HepG2 (cell line): ENCODE results near the gene ZFP69B. TPM values are rescaled to one million over a fixed set of nuclear protein-coding genes. Genes with fewer than 3 reads are reported as not detected.

Experiments used
- ATAC-seq: fragments of 200-7000 bp; cut with Tn5 transposase; 3 replicates; pipeline ENCODE4 v1.9.1; 2020; ENCODE audit warnings: mild to moderate bottlenecking, moderate library complexity
- BruUV-seq: library from RNA; stranded (reverse); fragments of 400-500 nt; replicated peaks from 2 replicates; lab custom pipeline; 2021; lab: Mats Ljungman, UMichigan
- CTCF ChIA-PET: fragments of 300-600 bp; formaldehyde crosslinking; extraction: SDS; loops from one replicate; lab custom pipeline; 2021; ENCODE audit warnings: low total read pairs, inconsistent platforms, low intra/inter-chr PET ratio; lab: Yijun Ruan, JAX
- POLR2A ChIA-PET: fragments of 350-600 bp; sonication (Branson Sonifier 250); formaldehyde crosslinking; loops from one replicate; lab custom pipeline; 2020; ENCODE audit warnings: antibody characterized with exemption, inconsistent platforms; lab: Yijun Ruan, JAX
- DNase-seq: peaks from one replicate; pipeline ENCODE4 v3.0.0-alpha.2; 2015; ENCODE audit warnings: low spot score
- FAIRE-seq: peaks from 3 replicates; lab custom pipeline; 2011; peaks lifted over from hg19 to GRCh38; lab: Jason Lieb, UNC
- H2AFZ ChIP-seq: one replicate; pipeline ENCODE4 v1.6.1; 2011; ENCODE audit warnings: low read length, inconsistent platforms
- H3K27ac ChIP-seq: fragments of 300-600 bp; 3 replicates; pipeline ENCODE4 v1.8.0; 2011; ENCODE audit warnings: mixed run types, mild to moderate bottlenecking, mixed read lengths, low read length, inconsistent platforms; ENCODE audit not compliant: insufficient read depth; ENCODE audit errors: extremely low read length
- H3K27me3 ChIP-seq, 2 experiments: fragments of 200-600 bp in 1 of 2; 2 replicates in 1 of 2; 3 replicates in 1 of 2; pipeline versions ENCODE4 v1.6.0 to v1.8.0; 2011; ENCODE audit warnings: low read length in 2 of 2, mild to moderate bottlenecking in 2 of 2, moderate library complexity in 2 of 2, inconsistent platforms in 1 of 2; ENCODE audit not compliant: insufficient read depth in 2 of 2, control insufficient read depth in 1 of 2
- H3K36me3 ChIP-seq, 2 experiments: fragments of 200-600 bp in 1 of 2; replicated peaks in 1 of 2; 2 replicates in 1 of 2; 3 replicates in 1 of 2; pipeline versions ENCODE4 v1.5.1 to v1.8.0; 2011; ENCODE audit warnings: low read length in 2 of 2, inconsistent platforms in 1 of 2; ENCODE audit not compliant: insufficient read depth in 2 of 2, control insufficient read depth in 1 of 2
- H3K4me1 ChIP-seq: 2 replicates; pipeline ENCODE4 v1.5.1; 2012; ENCODE audit warnings: low read length, inconsistent platforms; ENCODE audit not compliant: insufficient read depth
- H3K4me2 ChIP-seq: 2 replicates; pipeline ENCODE4 v1.6.0; 2011; ENCODE audit warnings: low read depth, low read length, inconsistent platforms
- H3K4me3 ChIP-seq, 3 experiments: fragments of 200-600 bp in 1 of 3; sonication (generic), shearing (Covaris generic) in 1 of 3; replicated peaks in 1 of 3; 2 replicates each; pipeline ENCODE4 v1.5.1; 2011 to 2016; ENCODE audit warnings: low read length in 3 of 3, inconsistent platforms in 2 of 3, low read depth in 2 of 3, mild to moderate bottlenecking in 2 of 3, control low read depth in 1 of 3, mixed read lengths in 1 of 3; ENCODE audit not compliant: insufficient read depth in 1 of 3
- H3K79me2 ChIP-seq: one replicate; pipeline ENCODE4 v1.6.1; 2011; ENCODE audit warnings: low read length, inconsistent platforms; ENCODE audit not compliant: insufficient read depth
- H3K9ac ChIP-seq: 2 replicates; pipeline ENCODE4 v1.6.0; 2011; ENCODE audit warnings: mild to moderate bottlenecking, low read depth, low read length, inconsistent platforms; ENCODE audit not compliant: insufficient read depth
- H3K9me3 ChIP-seq: 2 replicates; pipeline ENCODE4 v1.5.1; 2012; ENCODE audit warnings: mild to moderate bottlenecking, low read length
- H4K20me1 ChIP-seq: 2 replicates; pipeline ENCODE4 v1.6.0; 2011; ENCODE audit warnings: inconsistent platforms, mild to moderate bottlenecking, low read length, moderate library complexity; ENCODE audit not compliant: insufficient read depth
- CAMTA2 ChIP-seq: sonication (generic); formaldehyde crosslinking; IDR thresholded peaks from 2 replicates; pipeline ENCODE4 v1.4.0; 2020; ENCODE audit warnings: mild to moderate bottlenecking, missing genetic modification reagents, borderline replicate concordance
- ETV6 ChIP-seq: sonication (generic); formaldehyde crosslinking; conservative IDR thresholded peaks from 2 replicates; pipeline ENCODE4 v1.4.0; 2020; ENCODE audit warnings: missing genetic modification reagents
- IKZF5 ChIP-seq: IDR thresholded peaks from 2 replicates; pipeline ENCODE4 v1.6.1; 2018; ENCODE audit warnings: missing genetic modification reagents, mild to moderate bottlenecking, missing compliant biosample characterization
- KLF11 ChIP-seq: IDR thresholded peaks from 2 replicates; pipeline ENCODE4 v1.6.1; 2016; ENCODE audit warnings: missing compliant biosample characterization
- MAFK ChIP-seq, 2 experiments: IDR thresholded peaks in 1 of 2; conservative IDR thresholded peaks in 1 of 2; 2 replicates each; pipeline ENCODE4 v1.6.1; 2011; ENCODE audit warnings: improper control_type of control experiment in 2 of 2, low read length in 2 of 2
- RBM22 ChIP-seq: fragments of 200-400 bp; formaldehyde crosslinking; optimal IDR thresholded peaks from 2 replicates; pipeline ENCODE3; 2017; ENCODE audit warnings: mild to moderate bottlenecking, low read length, moderate library complexity
- ZGPAT ChIP-seq: IDR thresholded peaks from 2 replicates; pipeline ENCODE4 v1.6.1; 2016; ENCODE audit warnings: mild to moderate bottlenecking
- ZNF207 ChIP-seq: fragments of 450-650 bp; IDR thresholded peaks from 2 replicates; pipeline ENCODE4 v1.6.1; 2016; ENCODE audit warnings: antibody characterized with exemption, borderline replicate concordance
- ZNF275 ChIP-seq: sonication (generic); formaldehyde crosslinking; IDR thresholded peaks from 2 replicates; pipeline ENCODE4 v1.8.0; 2022; ENCODE audit warnings: missing genetic modification reagents, mild to moderate bottlenecking, inconsistent platforms, borderline replicate concordance
- ZNF841 ChIP-seq: sonication (generic); formaldehyde crosslinking; IDR thresholded peaks from 2 replicates; pipeline ENCODE4 v1.8.1; 2023; ENCODE audit warnings: missing genetic modification reagents, borderline replicate concordance
- ZSCAN29 ChIP-seq: sonication (generic); formaldehyde crosslinking; conservative IDR thresholded peaks from 2 replicates; pipeline ENCODE4 v1.4.0; 2020; ENCODE audit warnings: mild to moderate bottlenecking, missing genetic modification reagents
- in situ Hi-C: cut with HindIII; loops from 2 replicates; pipeline ENCODE4 v1.10.0; 2017; ENCODE audit warnings: low pct_unique_long_range_greater_than_20kb; ENCODE audit not compliant: extremely low pct_ligation_motif_present
- intact Hi-C: fragments of 100-400 bp; cut with micrococcal nuclease; formaldehyde crosslinking; loops from one replicate; pipeline ENCODE4 v1.10.0; 2022; ENCODE audit not compliant: unreplicated experiment
- polyA plus RNA-seq, 8 experiments: library from polyadenylated mRNA; depleted of rRNA in 3 of 8; stranded (reverse) in 7 of 8; unstranded in 1 of 8; fragments of >200 nt; fragmentation: Illumina TruSeq in 4 of 8; extraction: Trizol in 4 of 8; gene quantifications; 2 replicates each; pipeline versions ENCODE4 v1.2.1 to v1.2.3, GENCODE V29; 2011 to 2016; ENCODE audit warnings: low read depth in 4 of 8, missing spikeins in 1 of 8, mixed read lengths in 1 of 8; ENCODE audit not compliant: insufficient read depth in 1 of 8
- total RNA-seq, 5 experiments: library from RNA; depleted of rRNA; stranded (reverse); fragments of >200 nt; fragmentation: Illumina TruSeq; extraction: Trizol; gene quantifications; 2 replicates each; pipeline ENCODE4 v1.2.3, GENCODE V29; 2016; ENCODE audit warnings: low read depth in 1 of 5

The ZFP69B gene
- total and polyA plus RNA-seq, 2 of the 13 experiments (the other 11 are each of a cell fraction or from before 2014, with no cell fraction given), result 4.6 to 7.7 TPM

- TF ChIP-seq KLF11 (CRISPR knock-in tag) (no peak), ZNF207 (no peak), CAMTA2 (CRISPR knock-in tag) (no peak), ZNF275 (CRISPR knock-in tag) (no peak), ZGPAT (no peak), RBM22 (no peak), IKZF5 (CRISPR knock-in tag) (no peak)
- TF ChIP-seq, all 625 proteins: peak for 0
These were observed 44.5 kb upstream of the ZFP69B start (continued) for GRCh38 chr1:40405812-40406211.

GRCh38 chr1:40407453-40407852 is 42.8 kb upstream of the ZFP69B start:
- POLR2A ChIA-PET, result no interaction called here
- Histone ChIP-seq H3K79me2 (peaks cover 22% of the 10 kb centered on the region), H3K9ac (no peak overlapping the region), H3K4me3 (no peak overlapping the region), H3K4me2 (no peak overlapping the region), H3K4me1 (peaks cover 14% of the 10 kb centered on the region), H3K9me3 (no peaks in the 10 kb centered on the region), H3K27me3 (no peaks in the 10 kb centered on the region), H2AFZ (no peak overlapping the region), H3K36me3 (peaks cover 3 to 39% of the 10 kb centered on the region in 2 experiments; a peak in 4 of 5 replicates), H4K20me1 (no peaks in the 10 kb centered on the region), H3K27ac (no peak overlapping the region)
- TF ChIP-seq ZSCAN29 (no peak), ETV6 (CRISPR knock-in tag) (no peak), ZNF841 (CRISPR knock-in tag) (no peak), MAFK (conservative IDR thresholded peaks at IDR 0.05 in 1 of 2, IDR thresholded peaks at IDR 0.05 in 1 of 2; ENCODE audit: low read length in 2 of 2) (peak in 1 of 2 experiments; percentile 38; a peak in 1 of 4 replicates)
- CTCF ChIA-PET, result no interaction called here
- in situ Hi-C loops, result loop anchor here (10.0 kb wide), 1 partner anchor 263 kb away; no protein-coding TSS in a partner anchor
- DNase-seq (no peak), FAIRE-seq (no peak), ATAC-seq (no peak)
- no TSS peak for BruUV-seq
- intact Hi-C loops, result loop anchor here (10.0 kb wide), 1 partner anchor 263 kb away; no protein-coding TSS in a partner anchor
